ENCODE measurements around the gene APOH.

DNA sequence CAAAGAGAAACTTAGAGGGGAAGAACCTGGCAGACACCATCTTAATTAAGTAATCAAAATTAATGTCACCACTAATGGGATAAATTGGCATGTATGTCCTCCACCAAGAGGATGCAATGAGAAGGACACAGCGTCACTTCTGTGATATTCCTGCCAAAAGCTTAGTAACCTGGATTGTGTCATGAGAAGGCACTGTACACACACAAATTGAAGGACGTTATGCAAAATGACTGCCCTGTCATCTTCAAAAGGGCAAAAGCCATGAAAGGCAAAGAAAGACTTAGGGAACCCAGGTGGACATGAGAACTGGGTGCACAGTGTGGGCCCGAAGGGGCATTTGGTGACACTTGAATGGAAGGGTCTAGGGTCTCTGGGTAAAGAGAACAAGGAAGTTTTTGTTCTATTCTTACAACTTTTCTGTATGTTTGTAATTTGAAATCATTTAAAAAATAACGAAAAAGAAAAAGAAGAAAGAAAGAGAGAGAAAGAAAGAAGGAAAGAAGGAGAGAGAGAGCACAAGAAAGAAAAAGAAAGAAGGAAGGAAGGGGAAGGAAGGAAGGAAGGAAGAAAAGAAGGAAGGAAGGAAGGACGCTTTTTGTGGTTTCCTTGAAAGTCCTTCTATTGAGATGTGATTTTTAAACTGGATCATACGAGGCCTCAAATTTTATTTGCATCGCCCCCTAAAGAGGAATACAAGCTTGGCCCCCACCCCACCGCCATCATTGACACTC, 4.0 kb upstream of the APOH start:
- TF ChIP-seq POLR2AphosphoS5 (IDR thresholded peaks at IDR 0.05; ENCODE audit: low read depth, low read length) (no peak), BRCA1 (IDR thresholded peaks at IDR 0.05; ENCODE audit: low read depth, low read length) (no peak), TCF12 (IDR thresholded peaks at IDR 0.05; ENCODE audit: low read depth, low read length) (no peak), CBX5 (IDR thresholded peaks at IDR 0.05; ENCODE audit: low read depth, low read length) (no peak), POLR2A (IDR thresholded peaks at IDR 0.05; ENCODE audit: control extremely low read depth in 1 of 2, low read depth in 2 of 2, low read length in 2 of 2) (no peak), RAD21 (IDR thresholded peaks at IDR 0.05 in 1 of 2, conservative IDR thresholded peaks at IDR 0.05 in 1 of 2; ENCODE audit: low read depth in 2 of 2, low read length in 2 of 2) (no peak)
- TF ChIP-seq, protein P1, sequence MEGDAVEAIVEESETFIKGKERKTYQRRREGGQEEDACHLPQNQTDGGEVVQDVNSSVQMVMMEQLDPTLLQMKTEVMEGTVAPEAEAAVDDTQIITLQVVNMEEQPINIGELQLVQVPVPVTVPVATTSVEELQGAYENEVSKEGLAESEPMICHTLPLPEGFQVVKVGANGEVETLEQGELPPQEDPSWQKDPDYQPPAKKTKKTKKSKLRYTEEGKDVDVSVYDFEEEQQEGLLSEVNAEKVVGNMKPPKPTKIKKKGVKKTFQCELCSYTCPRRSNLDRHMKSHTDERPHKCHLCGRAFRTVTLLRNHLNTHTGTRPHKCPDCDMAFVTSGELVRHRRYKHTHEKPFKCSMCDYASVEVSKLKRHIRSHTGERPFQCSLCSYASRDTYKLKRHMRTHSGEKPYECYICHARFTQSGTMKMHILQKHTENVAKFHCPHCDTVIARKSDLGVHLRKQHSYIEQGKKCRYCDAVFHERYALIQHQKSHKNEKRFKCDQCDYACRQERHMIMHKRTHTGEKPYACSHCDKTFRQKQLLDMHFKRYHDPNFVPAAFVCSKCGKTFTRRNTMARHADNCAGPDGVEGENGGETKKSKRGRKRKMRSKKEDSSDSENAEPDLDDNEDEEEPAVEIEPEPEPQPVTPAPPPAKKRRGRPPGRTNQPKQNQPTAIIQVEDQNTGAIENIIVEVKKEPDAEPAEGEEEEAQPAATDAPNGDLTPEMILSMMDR (IDR thresholded peaks at IDR 0.05; ENCODE audit: control extremely low read depth in 1 of 3, insufficient read depth in 1 of 3, low read depth in 1 of 3, low read length in 3 of 3), result no peak

Data from H1 (cell line).